Myocyte (in vitro differentiated cells): ENCODE measurements around the gene GTPBP2. TPM values are rescaled to one million over a fixed set of nuclear protein-coding genes. Genes with fewer than 3 reads are reported as not detected.
A peak's percentile ranks its signal among the peaks of the same experiment; 100 is the strongest.
"Not testable (repeated sequence)": the region's sequence is repeated elsewhere in the genome, so short reads cannot be mapped to it uniquely, and the experiment has no call there.

Experiments used
- DNase-seq: peaks from one replicate; pipeline ENCODE4 v3.0.0-alpha.2; 2012; ENCODE audit warnings: low read depth
- total RNA-seq: library from RNA; depleted of rRNA; stranded (reverse); fragments of >200 nt; gene quantifications from 2 replicates; pipeline ENCODE4 v1.2.3, GENCODE V29; 2014

Gene GTPBP2
- total RNA-seq, 1 donor from 2014 or later: 35.9 TPM

DNA sequence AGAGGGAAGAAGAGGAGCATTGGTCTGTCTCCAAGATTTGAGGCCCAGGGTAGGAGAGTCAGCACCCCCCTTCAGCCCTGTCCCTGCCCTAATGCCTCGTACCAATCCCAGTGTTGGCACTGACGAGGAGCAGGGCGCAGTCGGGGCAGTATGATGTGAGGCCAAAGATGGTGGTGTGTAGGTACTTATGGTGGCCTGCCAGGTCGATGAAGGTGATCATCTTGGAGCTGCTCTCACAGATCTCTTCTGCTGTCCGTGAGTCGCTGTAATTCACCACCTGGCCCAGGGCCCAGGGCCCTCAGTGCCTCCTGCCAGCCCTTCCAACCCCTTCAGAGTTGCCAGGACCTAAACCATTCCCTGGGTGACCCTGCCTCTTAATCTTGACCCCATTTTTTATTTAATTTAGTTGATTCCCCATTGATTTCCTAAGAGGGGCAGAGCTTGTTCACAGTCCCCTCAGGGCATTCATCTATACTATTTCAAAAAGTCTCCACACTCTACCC lies 4.2 kb downstream of the GTPBP2 start:
- DNase-seq: no peak

DNA sequence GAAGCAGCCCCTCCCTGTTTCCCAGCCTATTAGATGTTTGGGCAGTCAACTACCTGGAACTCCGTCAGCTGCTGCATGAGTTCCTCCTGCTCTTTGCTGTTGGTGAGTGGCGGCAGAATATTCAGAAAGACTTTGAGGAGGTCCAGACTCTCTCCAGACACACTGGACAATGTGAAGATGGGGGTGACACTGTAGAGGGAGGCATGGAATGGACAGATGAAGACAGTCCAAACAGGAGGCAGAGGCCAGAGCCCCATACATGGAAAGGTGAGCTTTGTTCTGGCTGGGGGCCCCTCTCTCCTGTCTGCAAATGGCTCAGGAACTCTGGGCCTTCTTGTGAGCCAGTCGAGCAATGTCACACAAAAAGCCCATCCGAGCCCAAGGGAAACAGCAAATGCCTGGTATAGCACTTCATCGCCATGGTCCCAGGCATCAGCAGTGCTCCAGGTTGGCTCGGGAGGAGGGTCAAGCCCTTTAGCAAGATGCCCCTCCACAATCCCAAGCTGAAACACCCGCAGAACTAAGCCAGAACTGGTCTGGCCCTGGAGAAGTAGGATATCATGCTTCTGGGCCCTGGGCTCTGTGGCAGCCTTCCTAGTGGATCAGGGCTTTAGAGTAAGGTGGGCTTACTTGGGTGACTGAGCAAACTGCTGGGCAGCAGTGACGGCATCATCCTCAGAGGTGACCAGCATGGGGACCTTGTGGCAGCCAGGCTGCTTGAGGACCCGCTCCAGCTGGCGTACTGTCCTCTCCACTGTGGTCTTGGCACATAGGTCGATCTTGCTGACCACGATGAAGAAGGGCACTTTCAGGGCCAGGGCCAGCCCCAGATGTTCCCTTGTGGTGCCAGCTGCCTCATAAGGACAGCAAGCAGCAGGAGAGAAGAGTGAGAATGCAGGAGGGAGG lies 4.9 kb downstream of the GTPBP2 start:
- peak; percentile 26 for DNase-seq

DNA sequence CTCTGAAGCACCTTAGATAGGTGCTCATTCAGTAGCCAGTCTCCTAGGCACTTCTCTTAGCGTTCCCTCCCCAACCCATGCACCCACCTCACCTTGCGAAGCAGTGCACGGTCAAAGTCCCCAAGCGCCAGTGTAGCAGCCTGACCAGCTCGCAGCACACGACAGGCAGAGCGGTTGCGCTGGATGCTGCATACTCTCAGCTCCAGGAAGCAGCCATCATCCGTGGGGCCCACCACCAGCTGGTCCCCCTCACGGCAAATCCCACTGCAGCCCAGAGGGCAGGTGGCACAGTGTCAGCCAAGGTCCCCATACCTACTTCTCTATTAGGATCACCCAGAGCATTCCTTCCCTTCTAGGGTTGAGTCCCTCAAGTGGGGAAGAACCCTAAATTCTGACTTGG lies 6.5 kb downstream of the GTPBP2 start:
- DNase-seq: no peak

DNA sequence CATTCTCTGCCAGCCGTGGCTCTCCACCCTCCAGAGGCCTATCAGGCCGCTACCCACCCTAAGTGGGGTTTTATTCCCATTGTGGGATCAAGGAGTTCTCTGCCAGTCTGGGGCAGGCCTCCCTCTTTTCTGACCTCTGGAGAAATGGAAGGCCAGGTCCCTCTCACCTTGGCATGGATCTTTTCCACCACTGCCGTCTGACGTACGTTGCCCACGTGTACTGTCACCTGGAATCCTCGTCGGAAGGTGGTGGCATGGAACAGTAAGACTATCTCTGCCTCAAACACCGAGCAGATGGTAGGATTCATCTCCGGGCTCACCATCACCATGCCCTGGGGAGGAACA lies 7.3 kb downstream of the GTPBP2 start:
- DNase-seq: no peak

DNA sequence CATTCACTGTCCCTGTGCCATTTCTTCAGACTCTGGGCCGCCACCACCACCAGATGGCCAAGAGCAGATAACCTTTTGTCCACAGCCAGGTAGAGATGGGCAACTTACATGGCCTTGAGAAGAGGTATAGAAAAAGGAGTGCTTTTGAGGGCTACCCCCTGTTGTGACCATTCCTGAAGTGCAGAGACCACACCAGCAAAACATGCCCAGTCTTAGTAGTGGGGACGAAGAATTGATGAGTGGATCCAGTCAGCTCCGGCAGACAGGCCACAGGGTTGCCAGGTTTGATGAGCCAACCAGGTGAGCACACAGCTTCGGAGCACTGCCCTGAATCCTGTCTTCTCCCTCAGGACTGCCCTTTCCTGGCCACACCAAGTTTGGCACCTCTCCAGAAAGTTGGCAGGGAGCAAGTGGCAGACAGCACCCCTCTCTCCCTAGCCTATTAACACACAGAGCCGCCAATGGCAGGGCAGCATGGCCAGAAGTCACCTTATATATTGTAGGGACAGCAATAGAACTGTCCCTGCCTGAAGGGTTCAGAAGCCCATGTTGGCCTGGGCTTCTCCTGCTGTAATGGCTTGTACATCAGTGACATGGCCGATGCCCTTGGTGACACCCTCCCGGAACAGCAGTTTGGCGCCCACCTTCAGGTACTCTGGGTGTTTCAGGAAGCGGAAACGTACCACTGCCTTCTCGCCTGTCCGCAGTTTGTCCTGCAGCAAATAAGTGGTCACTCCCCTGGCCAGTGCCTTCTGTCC lies 7.8 kb downstream of the GTPBP2 start:
- DNase-seq: peak; percentile 12

DNA sequence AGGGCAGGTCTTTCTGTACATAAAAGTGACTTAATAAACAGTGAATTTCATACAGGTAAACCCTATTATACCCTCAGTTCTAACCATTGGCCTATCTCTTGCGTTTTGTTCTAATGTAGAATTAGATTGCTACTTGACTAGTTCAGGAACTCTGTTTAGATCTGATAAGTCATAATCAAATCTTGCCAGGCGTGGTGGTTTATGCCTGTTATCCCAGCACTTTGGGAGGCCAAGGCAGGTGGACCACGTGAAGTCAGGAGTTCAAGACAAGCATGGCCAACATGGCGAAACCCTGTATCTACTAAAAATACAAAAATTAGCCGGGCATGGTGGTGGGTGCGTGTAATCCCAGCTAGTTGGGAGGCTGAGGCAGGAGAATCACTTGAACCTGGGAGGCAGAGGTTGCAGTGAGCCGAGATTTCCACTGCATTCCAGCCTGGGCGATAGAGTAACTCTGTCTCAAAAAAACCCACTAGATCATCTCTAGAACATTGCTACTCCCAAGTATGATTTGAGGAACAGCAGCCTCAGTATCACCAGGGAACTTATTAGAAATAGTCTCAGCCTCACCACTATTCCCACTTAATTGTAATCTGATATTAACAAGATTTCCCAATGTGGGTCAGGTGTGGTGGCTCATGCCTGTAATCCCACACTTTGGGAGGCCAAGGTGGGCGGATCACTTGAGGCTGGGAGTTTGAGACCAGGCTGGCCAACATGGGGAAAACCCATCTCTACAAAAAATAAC lies 12.2 kb downstream of the GTPBP2 start:
- DNase-seq: peak; percentile 17

DNA sequence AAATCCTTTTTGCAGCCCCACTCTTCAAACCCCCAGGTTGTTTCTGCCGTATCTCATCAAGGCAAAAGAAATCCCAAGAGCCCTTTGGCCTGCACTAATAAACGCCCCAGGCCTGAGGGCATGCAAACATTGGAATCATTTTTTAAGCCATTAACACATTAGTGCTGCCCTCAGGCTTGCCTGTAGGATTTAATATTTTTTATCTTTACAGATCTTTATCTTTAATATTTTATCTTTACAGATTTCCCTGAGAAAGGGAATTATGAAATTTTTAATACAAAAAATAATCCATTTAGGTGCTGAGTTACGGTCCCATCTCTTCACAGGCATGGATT lies 14.7 kb downstream of the GTPBP2 start:
- DNase-seq: no peak

DNA sequence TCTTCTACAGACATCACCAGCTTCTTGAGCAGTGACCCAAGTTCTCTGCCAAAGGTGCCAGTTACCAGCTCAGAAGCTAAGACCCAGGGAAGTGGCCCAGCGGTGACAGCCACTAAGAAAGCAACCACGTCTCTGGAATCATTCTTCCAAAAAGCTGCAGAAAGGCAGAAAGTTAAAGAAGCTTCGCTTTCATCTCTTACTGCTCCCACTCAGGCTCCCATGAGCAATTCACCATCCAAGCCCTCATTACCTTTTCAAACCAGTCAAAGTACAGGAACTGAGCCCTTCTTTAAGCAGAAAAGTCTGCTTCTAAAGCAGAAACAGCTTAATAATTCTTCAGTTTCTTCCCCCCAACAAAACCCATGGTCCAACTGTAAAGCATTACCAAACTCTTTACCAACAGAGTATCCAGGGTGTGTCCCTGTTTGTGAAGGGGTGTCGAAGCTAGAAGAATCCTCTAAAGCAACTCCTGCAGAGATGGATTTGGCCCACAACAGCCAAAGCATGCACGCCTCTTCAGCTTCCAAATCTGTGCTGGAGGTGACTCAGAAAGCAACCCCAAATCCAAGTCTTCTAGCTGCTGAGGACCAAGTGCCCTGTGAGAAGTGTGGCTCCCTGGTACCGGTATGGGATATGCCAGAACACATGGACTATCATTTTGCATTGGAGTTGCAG lies 15.2 kb downstream of the GTPBP2 start:
- DNase-seq: no peak

DNA sequence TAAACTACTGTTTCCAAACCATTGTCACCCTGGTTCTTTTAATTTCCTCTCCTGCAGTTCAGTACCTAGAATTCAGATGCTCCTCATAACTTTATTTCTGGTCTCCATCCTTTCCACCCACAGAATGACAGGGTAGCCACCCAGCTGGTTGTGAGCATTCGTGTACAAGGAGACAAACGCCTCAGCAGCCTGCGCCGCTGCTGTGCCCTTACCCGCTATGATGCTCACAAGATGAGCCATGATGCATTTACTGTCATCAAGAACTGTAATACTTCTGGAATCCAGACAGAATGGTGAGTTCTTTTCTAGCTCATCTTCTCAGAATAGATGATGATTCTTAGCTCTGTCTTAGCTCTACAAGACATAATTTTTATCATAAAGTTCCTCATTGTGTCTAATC lies 18.6 kb downstream of the GTPBP2 start:
- no peak for DNase-seq

DNA sequence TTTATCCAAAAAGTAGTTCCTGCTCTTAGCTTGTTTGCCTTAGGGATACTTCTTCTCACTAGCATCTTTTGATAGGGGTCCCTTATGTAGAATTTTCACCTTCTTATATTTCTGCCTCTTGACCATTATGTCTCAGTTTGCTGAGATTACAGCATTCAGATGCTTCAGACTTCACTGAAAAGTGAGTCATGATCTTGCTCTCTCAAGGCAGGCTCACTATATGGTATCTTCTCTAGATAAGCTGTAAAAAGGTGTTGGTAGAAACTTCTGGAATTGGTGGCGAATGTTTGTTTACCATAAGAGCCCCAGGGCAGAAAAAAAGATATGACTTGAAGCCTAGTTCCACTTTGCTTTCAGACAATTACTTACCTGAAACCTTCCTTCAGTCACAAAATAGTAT lies 19.7 kb downstream of the GTPBP2 start:
- DNase-seq: no peak

DNA sequence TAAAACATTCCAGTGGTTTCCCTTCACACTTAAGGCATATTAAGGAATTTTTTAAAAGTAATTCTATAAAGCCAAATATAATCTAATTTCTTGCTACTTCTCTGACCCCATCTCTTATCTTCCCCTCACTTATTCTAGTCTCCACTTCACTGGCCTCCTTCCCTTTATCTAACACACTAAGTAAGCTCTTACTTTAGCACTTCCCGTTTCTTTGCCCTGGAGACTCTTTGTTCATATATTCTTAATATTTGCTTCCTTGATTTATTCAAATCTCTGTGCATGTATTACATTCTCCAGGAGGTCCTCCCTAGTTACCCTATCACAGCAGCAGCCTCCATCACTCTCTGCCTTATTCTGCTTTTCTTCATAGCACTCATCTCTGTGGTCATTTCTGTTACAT lies 20.3 kb downstream of the GTPBP2 start:
- DNase-seq: no peak

DNA sequence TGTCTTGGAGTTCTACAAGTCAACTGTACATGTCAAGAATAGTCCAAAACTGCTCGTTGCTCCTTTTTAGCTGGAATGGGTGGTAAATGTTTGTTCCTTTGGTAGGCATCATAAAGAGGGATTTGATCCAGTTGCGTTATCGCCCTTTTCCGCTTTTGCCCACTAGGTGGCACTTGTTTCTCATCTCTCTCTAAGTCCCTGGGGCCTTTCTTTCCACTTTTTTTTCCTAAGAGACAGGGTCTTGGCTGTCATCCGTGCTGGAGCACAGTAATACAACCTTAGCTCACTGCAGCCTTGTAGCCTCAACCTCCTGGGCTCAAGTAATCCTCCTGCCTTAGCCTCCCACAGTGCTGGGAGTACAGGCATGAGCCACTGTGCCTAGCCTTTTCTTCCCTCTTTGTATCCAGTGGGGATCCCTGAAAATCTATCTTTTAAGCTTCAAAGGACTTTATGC lies 20.7 kb downstream of the GTPBP2 start:
- peak; percentile 80 for DNase-seq

DNA sequence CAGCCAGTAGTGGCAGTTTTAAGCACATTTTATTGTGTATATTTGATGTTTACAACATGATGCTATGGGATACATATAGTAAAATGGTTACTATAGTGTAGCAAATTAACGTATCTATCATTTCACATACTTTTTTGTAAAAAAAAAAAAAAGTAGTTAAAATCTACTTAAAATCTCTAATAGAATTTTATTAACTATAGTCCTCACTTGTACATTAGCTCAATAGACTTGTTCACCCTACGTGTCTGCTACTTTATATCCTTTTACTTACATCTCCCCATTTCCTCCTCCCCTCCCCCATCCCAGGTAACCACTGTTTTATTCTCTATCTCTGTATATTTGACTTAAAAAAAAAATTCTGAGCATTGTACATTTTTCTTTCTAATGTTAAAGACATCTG lies 23.0 kb downstream of the GTPBP2 start:
- DNase-seq: no peak

DNA sequence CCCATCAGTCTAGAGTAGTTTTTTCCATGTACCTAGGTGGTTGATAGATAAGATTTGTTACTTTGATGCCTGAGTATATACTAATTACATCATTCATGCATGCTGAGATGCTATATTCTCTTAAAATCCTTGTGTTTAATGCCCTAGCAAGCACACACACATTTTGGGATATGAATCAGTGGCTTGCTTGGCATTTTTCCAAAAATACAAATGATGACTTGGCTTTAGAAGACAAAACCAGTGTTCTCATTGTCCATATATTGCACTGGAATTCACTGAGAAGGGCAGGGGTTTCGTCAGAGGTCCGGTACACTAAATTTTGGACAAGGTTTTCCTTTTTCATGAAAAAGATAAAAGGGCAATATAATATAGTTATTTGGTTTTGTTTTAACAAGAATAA lies 24.9 kb downstream of the GTPBP2 start:
- DNase-seq: peak; percentile 32

DNA sequence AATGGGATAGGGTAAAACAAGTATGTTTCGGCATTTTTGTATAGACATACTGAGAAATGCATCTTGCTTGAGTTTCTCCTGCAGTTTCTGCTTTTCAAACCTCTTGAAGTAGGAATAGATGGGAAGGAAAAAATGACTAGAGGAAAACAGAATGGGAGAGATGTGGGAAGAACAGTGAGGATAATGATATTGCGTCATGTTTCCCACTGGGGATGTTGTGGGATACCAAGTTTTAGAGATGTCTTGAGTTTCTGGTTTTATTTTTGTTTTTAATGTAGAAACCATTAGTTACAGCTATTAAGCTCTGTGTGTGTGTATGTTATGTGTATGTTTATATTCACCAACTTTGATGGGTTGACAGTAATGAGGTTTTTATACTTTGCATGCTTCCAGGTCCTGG lies 28.5 kb downstream of the GTPBP2 start:
- no peak for DNase-seq

DNA sequence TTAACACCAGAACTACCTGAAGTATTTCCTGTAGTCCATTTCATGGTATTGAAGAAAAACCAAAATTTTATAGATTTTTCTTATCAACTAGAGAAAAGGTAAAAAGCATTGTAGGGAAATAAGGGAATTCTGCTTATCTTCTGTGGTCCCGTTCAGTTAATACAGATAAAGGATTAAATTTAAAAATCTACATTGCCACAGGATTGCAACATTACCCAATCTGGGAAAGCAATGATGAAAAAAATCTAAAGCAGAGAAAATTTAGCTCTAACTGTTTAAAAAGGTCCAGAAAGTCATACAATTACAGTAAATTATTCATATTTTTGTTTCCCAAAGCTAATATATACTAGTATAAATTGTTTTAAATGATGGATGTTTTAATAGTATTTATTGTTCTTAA lies 35.1 kb downstream of the GTPBP2 start:
- no peak for DNase-seq

DNA sequence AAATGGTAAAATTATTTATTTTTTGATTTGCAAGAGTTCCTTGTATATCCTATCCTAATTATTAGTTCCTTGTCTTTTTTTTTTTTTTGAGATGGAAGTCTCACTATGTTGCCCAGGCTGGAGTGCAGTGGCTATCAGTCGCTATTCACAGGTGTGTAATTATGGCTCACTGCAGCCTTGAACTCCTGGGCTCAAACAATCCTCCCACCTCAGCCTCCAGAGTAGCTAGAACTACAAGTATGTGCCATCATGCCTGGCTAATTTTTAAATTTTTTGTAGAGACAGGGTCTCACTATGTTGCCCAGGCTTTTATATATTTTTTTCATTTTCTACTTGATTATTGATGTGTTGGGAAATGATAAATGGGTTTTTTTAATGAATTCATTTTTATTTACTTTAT lies 39.5 kb downstream of the GTPBP2 start:
- not testable (repeated sequence) for DNase-seq

DNA sequence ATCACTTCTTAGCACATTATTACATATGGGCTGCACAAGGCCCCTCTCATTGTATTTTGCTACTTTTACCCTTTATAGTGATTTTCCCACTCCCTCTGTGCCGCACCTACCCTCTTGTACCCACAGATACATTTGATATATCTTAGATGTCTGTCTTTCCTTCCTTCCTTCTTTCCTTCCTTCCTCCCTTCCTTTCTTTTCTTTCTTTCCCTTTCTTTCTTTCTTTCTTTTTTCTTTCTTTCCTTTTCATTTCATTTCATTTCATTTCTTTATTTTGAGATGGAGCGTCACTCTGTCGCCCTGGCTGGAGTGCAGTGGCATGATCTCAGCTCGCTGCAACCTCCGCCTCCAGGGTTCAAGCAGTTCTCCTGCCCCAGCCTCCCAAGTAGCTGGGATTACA lies 40.9 kb downstream of the GTPBP2 start:
- no peak for DNase-seq

DNA sequence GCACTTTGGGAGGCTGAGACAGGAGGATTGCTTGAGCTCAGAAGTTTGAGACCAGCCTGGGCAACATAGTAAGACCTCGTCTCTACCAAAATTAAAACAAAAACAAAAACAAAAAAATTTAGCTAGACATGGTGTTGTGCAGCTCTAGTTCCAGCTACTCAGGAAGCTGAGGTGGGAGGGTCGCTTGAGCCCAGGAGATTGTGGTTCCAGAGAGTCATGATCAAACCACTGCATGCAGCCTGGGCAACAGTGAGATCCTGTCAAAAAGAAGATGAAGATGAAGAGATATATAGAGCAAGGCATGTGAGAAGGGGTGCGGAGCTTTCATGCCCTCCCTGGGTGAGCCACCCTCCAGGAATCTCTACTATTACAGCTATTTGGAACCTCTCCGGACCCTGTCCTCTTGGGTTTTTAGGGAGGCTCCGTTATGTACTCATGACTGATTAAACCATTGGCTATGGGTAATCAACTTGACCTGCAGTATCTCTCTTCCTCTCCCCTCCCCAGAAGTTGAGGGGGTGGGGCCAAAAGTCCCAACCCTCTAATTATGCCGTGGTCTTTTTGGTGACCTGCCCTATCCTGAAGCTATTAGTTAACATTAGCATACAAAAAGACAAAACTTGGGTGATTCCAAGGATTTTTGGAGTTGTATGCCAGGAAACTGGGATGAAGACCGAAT lies 44.0 kb downstream of the GTPBP2 start:
- peak; percentile 56 for DNase-seq

DNA sequence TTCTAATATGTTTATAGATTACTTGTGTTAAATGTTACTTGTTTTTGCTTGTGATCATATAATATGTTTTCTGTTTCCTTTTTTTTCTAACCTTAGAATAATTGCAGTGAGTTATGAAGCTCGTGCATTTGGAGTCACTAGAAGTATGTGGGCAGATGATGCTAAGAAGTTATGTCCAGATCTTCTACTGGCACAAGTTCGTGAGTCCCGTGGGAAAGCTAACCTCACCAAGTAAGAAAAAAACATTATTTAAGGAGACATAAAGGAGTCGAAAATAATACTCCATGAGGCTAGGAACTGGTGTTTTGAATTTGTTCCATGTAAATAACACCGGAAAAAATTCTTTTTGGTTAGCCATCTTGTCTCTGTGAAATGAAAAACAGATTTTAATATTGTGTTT lies 46.2 kb downstream of the GTPBP2 start:
- no peak for DNase-seq

DNA sequence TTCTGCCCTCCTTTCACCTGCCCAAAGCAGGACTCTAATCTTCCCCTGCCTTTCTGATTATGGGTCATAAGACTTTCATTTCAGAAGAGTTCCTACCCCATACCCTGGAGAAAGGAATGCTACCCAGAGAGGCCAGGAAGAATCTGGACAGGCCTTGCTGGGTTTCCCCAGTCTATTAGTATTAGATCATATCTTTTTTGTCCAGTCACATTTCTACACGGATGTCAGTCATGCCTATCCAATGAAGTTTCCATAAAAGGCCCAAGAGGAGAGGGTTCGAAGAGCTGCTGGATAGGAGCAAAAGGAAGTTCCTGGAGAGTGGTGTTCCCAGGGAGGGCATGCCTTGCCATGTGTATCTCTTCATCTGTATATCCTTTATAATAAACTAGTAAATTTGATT lies 49.9 kb downstream of the GTPBP2 start:
- DNase-seq: peak; percentile 68
